CD14-positive monocyte (primary cell): ENCODE measurements around the gene CAMKV. TPM values are rescaled to one million over a fixed set of nuclear protein-coding genes. Genes with fewer than 3 reads are reported as not detected.

Experiments
- DNase-seq, 3 donors: peaks; one replicate each; pipeline ENCODE4 v3.0.0-alpha.2; 2011 to 2022
- H2AFZ ChIP-seq: 2 replicates; pipeline ENCODE4 v1.6.0; 2012; ENCODE audit warnings: mild to moderate bottlenecking, low read depth, low read length, inconsistent platforms; ENCODE audit not compliant: insufficient read depth, poor library complexity, severe bottlenecking
- H3K27ac ChIP-seq, 2 donors: 1 replicate in 1 of 2; 2 replicates in 1 of 2; pipeline ENCODE4 v1.5.1; 2012 to 2013; ENCODE audit warnings: low read length in 2 of 2, control low read depth in 1 of 2, inconsistent platforms in 1 of 2, low read depth in 1 of 2, mild to moderate bottlenecking in 1 of 2
- H3K27me3 ChIP-seq, 2 donors: one replicate each; pipeline versions ENCODE4 v1.6.0 to v1.6.1; 2011 to 2013; ENCODE audit warnings: low read length in 2 of 2; ENCODE audit not compliant: control insufficient read depth in 2 of 2, insufficient read depth in 2 of 2
- H3K36me3 ChIP-seq, 2 donors: replicated peaks in 1 of 2; 1 replicate in 1 of 2; 2 replicates in 1 of 2; pipeline versions ENCODE4 v1.5.1 to v1.6.1; 2012 to 2013; ENCODE audit warnings: low read length in 2 of 2, control low read depth in 1 of 2, inconsistent platforms in 1 of 2, mild to moderate bottlenecking in 1 of 2; ENCODE audit not compliant: insufficient read depth in 2 of 2, control insufficient read depth in 1 of 2
- H3K4me1 ChIP-seq, 2 donors: 1 replicate in 1 of 2; 2 replicates in 1 of 2; pipeline versions ENCODE4 v1.5.1 to v1.6.1; 2012 to 2013; ENCODE audit warnings: low read length in 2 of 2, control low read depth in 1 of 2, inconsistent platforms in 1 of 2, mild to moderate bottlenecking in 1 of 2, moderate library complexity in 1 of 2; ENCODE audit not compliant: insufficient read depth in 2 of 2, control insufficient read depth in 1 of 2
- H3K4me2 ChIP-seq: replicated peaks from 2 replicates; pipeline ENCODE3; 2012; ENCODE audit warnings: low read length, moderate library complexity, mild to moderate bottlenecking; ENCODE audit not compliant: poor library complexity, severe bottlenecking; ENCODE audit errors: extremely low read depth
- H3K4me3 ChIP-seq, 3 experiments: fragments of 200-600 bp in 1 of 3; sonication (generic) in 1 of 3; replicated peaks in 1 of 3; 1 replicate in 2 of 3; 2 replicates in 1 of 3; pipeline ENCODE4 v1.5.1; 2011 to 2013; ENCODE audit warnings: low read length in 3 of 3, mild to moderate bottlenecking in 3 of 3, control low read depth in 2 of 3, low read depth in 2 of 3, inconsistent platforms in 1 of 3, moderate library complexity in 1 of 3
- H3K79me2 ChIP-seq: 2 replicates; pipeline ENCODE4 v1.6.0; 2012; ENCODE audit warnings: mild to moderate bottlenecking, control low read depth, inconsistent platforms, low read length, moderate library complexity; ENCODE audit not compliant: insufficient read depth
- H3K9ac ChIP-seq: 2 replicates; pipeline ENCODE4 v1.6.0; 2017; ENCODE audit warnings: low read length, mild to moderate bottlenecking; ENCODE audit not compliant: insufficient read depth, poor library complexity, severe bottlenecking
- H3K9me3 ChIP-seq, 2 donors: replicated peaks in 1 of 2; 1 replicate in 1 of 2; 2 replicates in 1 of 2; pipeline versions ENCODE4 v1.5.1 to v1.6.1; 2012 to 2013; ENCODE audit warnings: low read length in 2 of 2, control low read depth in 1 of 2; ENCODE audit not compliant: control insufficient read depth in 1 of 2, insufficient read depth in 1 of 2
- H4K20me1 ChIP-seq: 2 replicates; pipeline ENCODE4 v1.6.0; 2012; ENCODE audit warnings: mild to moderate bottlenecking, low read length, control low read depth, moderate library complexity; ENCODE audit not compliant: insufficient read depth
- H3K27ac Mint-ChIP-seq, 7 donors: one replicate each; pipeline ENCODE4 v1.8.0; 2020; ENCODE audit warnings: mild to moderate bottlenecking in 7 of 7, mixed read lengths in 7 of 7, moderate library complexity in 6 of 7, inconsistent platforms in 2 of 7
- H3K27me3 Mint-ChIP-seq, 3 donors: one replicate each; pipeline ENCODE4 v1.8.0; 2021 to 2022; ENCODE audit warnings: low read depth in 3 of 3, mild to moderate bottlenecking in 3 of 3, mixed read lengths in 3 of 3, moderate library complexity in 3 of 3, inconsistent platforms in 1 of 3
- H3K36me3 Mint-ChIP-seq, 2 donors: one replicate each; pipeline ENCODE4 v1.8.0; 2020; ENCODE audit warnings: mixed read lengths in 2 of 2, inconsistent platforms in 1 of 2, mild to moderate bottlenecking in 1 of 2
- H3K4me1 Mint-ChIP-seq: one replicate; pipeline ENCODE4 v1.8.0; 2020; ENCODE audit warnings: mild to moderate bottlenecking, mixed read lengths
- H3K4me3 Mint-ChIP-seq, 2 donors: one replicate each; pipeline ENCODE4 v1.8.0; 2020; ENCODE audit warnings: mild to moderate bottlenecking in 2 of 2, mixed read lengths in 2 of 2, moderate library complexity in 1 of 2
- H3K9me3 Mint-ChIP-seq, 7 donors: one replicate each; pipeline ENCODE4 v1.8.0; 2020 to 2022; ENCODE audit warnings: mixed read lengths in 7 of 7, mild to moderate bottlenecking in 6 of 7, moderate library complexity in 6 of 7, inconsistent platforms in 2 of 7
- WGBS: methylation state at CpG from one replicate; pipeline ENCODE4 v1.1.5; 2013; ENCODE audit warnings: missing lambda C conversion rate; ENCODE audit not compliant: insufficient coverage; 5-methylcytosine and 5-hydroxymethylcytosine counted together
- intact Hi-C, 2 donors: fragments of 100-400 bp; cut with micrococcal nuclease; formaldehyde crosslinking; loops; one replicate each; pipeline versions ENCODE4 v1.15.0 to v1.15.1; 2023
- polyA plus RNA-seq, 3 donors: library from polyadenylated mRNA; depleted of rRNA in 1 of 3; unstranded in 2 of 3; stranded (reverse) in 1 of 3; fragments of 300-500 nt in 2 of 3; fragments of >200 nt in 1 of 3; fragmentation: Illumina TruSeq in 2 of 3; gene quantifications; 1 replicate in 2 of 3; 2 replicates in 1 of 3; pipeline ENCODE4 v1.2.3, GENCODE V29; 2012 to 2021
- TF ChIP-seq, protein P1 (sequence below): fragments of 200-600 bp; IDR thresholded peaks from one replicate; pipeline ENCODE4 v1.8.0; 2022; ENCODE audit warnings: antibody characterized with exemption, mild to moderate bottlenecking

The CAMKV gene
- polyA plus RNA-seq, 3 donors = 0.03 to 0.10 TPM; not detected in 1

DNA sequence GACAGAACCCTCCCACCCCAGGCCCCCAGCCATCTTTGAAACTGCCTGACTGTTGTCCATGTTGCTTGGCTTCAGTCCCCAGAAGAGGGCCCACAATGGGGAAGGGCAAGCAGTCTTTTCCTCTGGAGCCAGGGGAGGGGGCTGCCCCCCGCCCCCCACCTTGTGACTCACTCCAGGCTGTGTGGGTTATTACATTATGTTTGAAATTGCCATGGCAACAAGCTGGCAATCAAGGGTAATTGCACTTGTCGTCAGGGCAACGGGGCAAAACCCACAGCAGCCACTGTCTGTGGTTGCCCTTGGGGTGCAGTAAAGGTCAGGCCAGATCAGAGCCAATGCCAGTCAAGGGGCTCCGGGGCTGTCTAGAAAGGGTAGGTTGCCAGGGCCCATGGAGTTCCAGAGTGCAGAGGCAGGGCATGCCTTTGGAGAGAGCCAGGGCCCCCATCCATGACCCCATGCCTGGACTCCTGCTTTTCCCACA, 3.1 kb upstream of the CAMKV start:
- H4K20me1 ChIP-seq = no peaks in the 10 kb centered on the region
- intact Hi-C loops = no loop called here
- H3K27ac ChIP-seq = no peak overlapping the region
- H3K4me1 ChIP-seq = peaks cover 9 to 16% of the 10 kb centered on the region in 2 donors
- peaks cover 0 to 7% (median 3%) of the 10 kb centered on the region in 7 donors for H3K9me3 Mint-ChIP-seq
- H3K9ac ChIP-seq = no peak overlapping the region
- peaks cover 19% of the 10 kb centered on the region for H3K4me1 Mint-ChIP-seq
- peaks cover 22 to 36% (median 31%) of the 10 kb centered on the region in 3 donors for H3K27me3 Mint-ChIP-seq
- 27% methylated on average over 3 of the region's 4 CpGs for WGBS
- no peak overlapping the region for H3K4me3 Mint-ChIP-seq
- H3K27me3 ChIP-seq = peaks cover 14 to 34% of the 10 kb centered on the region in 2 donors
- no peak overlapping the region for H2AFZ ChIP-seq
- H3K9me3 ChIP-seq = no peaks in the 10 kb centered on the region
- H3K36me3 ChIP-seq = no peaks in the 10 kb centered on the region
- H3K36me3 Mint-ChIP-seq = no peaks in the 10 kb centered on the region
- H3K79me2 ChIP-seq = no peaks in the 10 kb centered on the region
- peak in 2 of 3 donors; percentile 14 to 48 for DNase-seq
- no peak overlapping the region for H3K4me2 ChIP-seq
- H3K27ac Mint-ChIP-seq = peak overlapping the region in 1 of 7 donors; percentile 68
- TF ChIP-seq, protein P1, sequence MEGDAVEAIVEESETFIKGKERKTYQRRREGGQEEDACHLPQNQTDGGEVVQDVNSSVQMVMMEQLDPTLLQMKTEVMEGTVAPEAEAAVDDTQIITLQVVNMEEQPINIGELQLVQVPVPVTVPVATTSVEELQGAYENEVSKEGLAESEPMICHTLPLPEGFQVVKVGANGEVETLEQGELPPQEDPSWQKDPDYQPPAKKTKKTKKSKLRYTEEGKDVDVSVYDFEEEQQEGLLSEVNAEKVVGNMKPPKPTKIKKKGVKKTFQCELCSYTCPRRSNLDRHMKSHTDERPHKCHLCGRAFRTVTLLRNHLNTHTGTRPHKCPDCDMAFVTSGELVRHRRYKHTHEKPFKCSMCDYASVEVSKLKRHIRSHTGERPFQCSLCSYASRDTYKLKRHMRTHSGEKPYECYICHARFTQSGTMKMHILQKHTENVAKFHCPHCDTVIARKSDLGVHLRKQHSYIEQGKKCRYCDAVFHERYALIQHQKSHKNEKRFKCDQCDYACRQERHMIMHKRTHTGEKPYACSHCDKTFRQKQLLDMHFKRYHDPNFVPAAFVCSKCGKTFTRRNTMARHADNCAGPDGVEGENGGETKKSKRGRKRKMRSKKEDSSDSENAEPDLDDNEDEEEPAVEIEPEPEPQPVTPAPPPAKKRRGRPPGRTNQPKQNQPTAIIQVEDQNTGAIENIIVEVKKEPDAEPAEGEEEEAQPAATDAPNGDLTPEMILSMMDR = no peak
- H3K4me3 ChIP-seq = no peak overlapping the region

DNA sequence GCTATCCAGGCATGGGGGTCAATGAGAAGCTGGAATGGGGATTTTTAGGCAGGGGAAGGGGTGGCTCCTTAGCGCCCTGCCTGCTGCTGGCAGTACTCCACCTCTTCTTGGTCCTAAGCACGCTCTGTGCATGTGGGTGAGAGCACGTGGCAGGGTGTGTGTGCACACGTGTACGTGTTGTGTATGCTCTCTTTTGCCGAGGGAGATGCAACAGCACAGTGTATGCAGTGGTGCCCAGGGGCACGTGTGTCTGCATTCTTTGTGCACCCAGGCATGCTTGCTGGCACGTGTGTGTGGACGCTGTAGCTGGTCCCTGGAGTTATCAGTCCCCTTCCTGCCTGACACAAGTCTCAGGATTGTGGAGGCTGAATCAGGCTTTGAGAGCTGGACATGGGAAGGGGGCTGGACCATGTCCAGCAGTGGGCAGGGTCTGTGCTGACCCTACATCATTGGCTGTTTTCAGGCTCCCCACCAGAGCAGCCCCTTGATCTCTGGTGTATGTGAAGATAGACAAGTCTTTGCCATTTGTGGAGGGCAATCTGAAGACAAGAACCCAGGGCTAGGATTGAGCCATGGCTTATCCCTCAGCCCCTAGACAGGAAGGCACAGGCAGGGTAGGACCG, 1.9 kb upstream of the CAMKV start:
- Mint-ChIP-seq H3K27me3 (peaks cover 26 to 48% (median 38%) of the 10 kb centered on the region in 3 donors), H3K36me3 (no peaks in the 10 kb centered on the region), H3K9me3 (peaks cover 0 to 7% (median 3%) of the 10 kb centered on the region in 7 donors), H3K27ac (no peak overlapping the region), H3K4me1 (peaks cover 19% of the 10 kb centered on the region), H3K4me3 (no peak overlapping the region)
- Histone ChIP-seq H4K20me1 (no peaks in the 10 kb centered on the region), H3K79me2 (no peaks in the 10 kb centered on the region), H3K36me3 (no peaks in the 10 kb centered on the region), H3K9me3 (no peaks in the 10 kb centered on the region), H3K9ac (no peak overlapping the region), H3K27ac (no peak overlapping the region), H3K4me1 (peaks cover 9 to 16% of the 10 kb centered on the region in 2 donors), H3K4me3 (no peak overlapping the region), H3K4me2 (no peak overlapping the region), H3K27me3 (peaks cover 14 to 45% of the 10 kb centered on the region in 2 donors), H2AFZ (no peak overlapping the region)
- TF ChIP-seq, protein P1 = no peak
- no peak for DNase-seq
- intact Hi-C loops = no loop called here
- WGBS = 94% methylated on average over 10 of the region's 10 CpGs
